Astrocyte (in vitro differentiated cells and primary cell): Measurements from ENCODE around the gene JAKMIP1.

Experiments
- EZH2 ChIP-seq: IDR thresholded peaks from 2 replicates; pipeline ENCODE4 v1.6.1; 2012; ENCODE audit warnings: mild to moderate bottlenecking, low read length, inconsistent platforms; ENCODE audit not compliant: insufficient read depth
- TF ChIP-seq, protein P1 (sequence below): IDR thresholded peaks from 2 replicates; pipeline ENCODE4 v1.5.1; 2011; ENCODE audit warnings: low read depth, mild to moderate bottlenecking, inconsistent platforms, low read length, moderate library complexity; ENCODE audit not compliant: insufficient read depth

DNA sequence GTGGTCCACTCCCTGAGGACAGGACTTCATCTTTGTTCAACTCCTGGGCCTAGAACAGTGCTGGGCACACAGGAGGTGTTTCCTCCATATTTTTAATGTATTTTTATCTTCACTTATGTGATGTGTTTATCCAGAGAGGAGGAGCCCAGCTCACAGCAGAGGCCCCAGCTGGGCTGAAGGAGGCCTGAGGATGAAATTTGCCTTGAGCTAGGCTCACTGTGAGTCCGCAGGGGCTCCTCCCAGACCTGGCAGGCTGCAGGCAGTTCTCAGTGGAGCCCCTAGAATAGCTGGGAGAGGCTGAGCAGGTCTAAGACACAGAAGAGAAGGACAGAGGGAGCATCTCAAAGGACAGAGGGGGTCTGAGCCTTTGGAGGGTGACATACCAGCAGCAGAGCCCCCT is 208.9 kb downstream of the JAKMIP1 start:
- TF ChIP-seq, protein P1, sequence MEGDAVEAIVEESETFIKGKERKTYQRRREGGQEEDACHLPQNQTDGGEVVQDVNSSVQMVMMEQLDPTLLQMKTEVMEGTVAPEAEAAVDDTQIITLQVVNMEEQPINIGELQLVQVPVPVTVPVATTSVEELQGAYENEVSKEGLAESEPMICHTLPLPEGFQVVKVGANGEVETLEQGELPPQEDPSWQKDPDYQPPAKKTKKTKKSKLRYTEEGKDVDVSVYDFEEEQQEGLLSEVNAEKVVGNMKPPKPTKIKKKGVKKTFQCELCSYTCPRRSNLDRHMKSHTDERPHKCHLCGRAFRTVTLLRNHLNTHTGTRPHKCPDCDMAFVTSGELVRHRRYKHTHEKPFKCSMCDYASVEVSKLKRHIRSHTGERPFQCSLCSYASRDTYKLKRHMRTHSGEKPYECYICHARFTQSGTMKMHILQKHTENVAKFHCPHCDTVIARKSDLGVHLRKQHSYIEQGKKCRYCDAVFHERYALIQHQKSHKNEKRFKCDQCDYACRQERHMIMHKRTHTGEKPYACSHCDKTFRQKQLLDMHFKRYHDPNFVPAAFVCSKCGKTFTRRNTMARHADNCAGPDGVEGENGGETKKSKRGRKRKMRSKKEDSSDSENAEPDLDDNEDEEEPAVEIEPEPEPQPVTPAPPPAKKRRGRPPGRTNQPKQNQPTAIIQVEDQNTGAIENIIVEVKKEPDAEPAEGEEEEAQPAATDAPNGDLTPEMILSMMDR: no peak
- TF ChIP-seq EZH2: no peak
